Hepatocyte (in vitro differentiated cells): Measurements from ENCODE around the gene IL2RA. TPM values are rescaled to one million over a fixed set of nuclear protein-coding genes. Genes with fewer than 3 reads are reported as not detected.
"Not testable (repeated sequence)": the region's sequence is repeated elsewhere in the genome, so short reads cannot be mapped to it uniquely, and the experiment has no call there.

ENCODE experiments used
- DNase-seq: peaks from one replicate; pipeline ENCODE4 v3.0.0-alpha.2; 2016; ENCODE audit warnings: low spot score
- H2AFZ ChIP-seq: fragments of 200-600 bp; sonication (generic); 2 replicates; pipeline ENCODE4 v1.6.0; 2016; ENCODE audit warnings: antibody characterized with exemption, mild to moderate bottlenecking
- H3K27ac ChIP-seq: fragments of 200-600 bp; sonication (generic); 2 replicates; pipeline ENCODE4 v1.5.1; 2016; ENCODE audit warnings: mild to moderate bottlenecking
- H3K27me3 ChIP-seq: fragments of 200-600 bp; sonication (generic); 2 replicates; pipeline ENCODE4 v1.6.1; 2016
- H3K36me3 ChIP-seq: fragments of 200-600 bp; sonication (generic); replicated peaks from 2 replicates; pipeline ENCODE4 v1.5.1; 2016; ENCODE audit warnings: low read depth; ENCODE audit not compliant: insufficient read depth
- H3K4me1 ChIP-seq: fragments of 200-600 bp; sonication (generic); 2 replicates; pipeline ENCODE4 v1.5.1; 2016; ENCODE audit warnings: mild to moderate bottlenecking, moderate library complexity; ENCODE audit not compliant: insufficient read depth
- H3K4me2 ChIP-seq: fragments of 200-600 bp; sonication (generic); 2 replicates; pipeline ENCODE4 v1.6.0; 2016
- H3K4me3 ChIP-seq: fragments of 200-600 bp; sonication (generic); 2 replicates; pipeline ENCODE4 v1.5.1; 2016; ENCODE audit warnings: mild to moderate bottlenecking
- H3K79me2 ChIP-seq: fragments of 200-600 bp; sonication (generic); 2 replicates; pipeline ENCODE4 v1.6.0; 2017; ENCODE audit warnings: mild to moderate bottlenecking
- H3K9me2 ChIP-seq: fragments of 200-600 bp; sonication (generic); replicated peaks from 2 replicates; pipeline ENCODE4 v1.6.0; 2017; ENCODE audit warnings: mild to moderate bottlenecking; ENCODE audit not compliant: insufficient read depth
- H3K9me3 ChIP-seq: fragments of 200-600 bp; sonication (generic); 2 replicates; pipeline ENCODE4 v1.5.1; 2016; ENCODE audit warnings: low read depth, mild to moderate bottlenecking
- H4K20me1 ChIP-seq: fragments of 200-600 bp; sonication (generic); 2 replicates; pipeline ENCODE4 v1.6.0; 2016; ENCODE audit warnings: mild to moderate bottlenecking; ENCODE audit not compliant: insufficient read depth, poor library complexity, severe bottlenecking
- CTCF ChIP-seq: fragments of 200-600 bp; sonication (generic); IDR thresholded peaks from 2 replicates; pipeline ENCODE4 v1.5.1; 2016; ENCODE audit warnings: antibody characterized with exemption, mild to moderate bottlenecking; ENCODE audit not compliant: poor library complexity
- EZH2 ChIP-seq: fragments of 200-600 bp; sonication (generic); IDR thresholded peaks from 2 replicates; pipeline ENCODE4 v1.6.1; 2016; ENCODE audit warnings: antibody characterized with exemption, mild to moderate bottlenecking, borderline replicate concordance
- EZH2phosphoT487 ChIP-seq: fragments of 200-600 bp; sonication (generic); IDR thresholded peaks from one replicate; pipeline ENCODE4 v1.6.1; 2018; ENCODE audit warnings: antibody characterized with exemption, mild to moderate bottlenecking, low read depth, moderate library complexity; ENCODE audit not compliant: unreplicated experiment, severe bottlenecking
- WGBS: methylation state at CpG from one replicate; pipeline ENCODE4 v1.1.6; 2016; ENCODE audit warnings: low lambda C conversion rate; ENCODE audit errors: missing lambda C conversion rate; 5-methylcytosine and 5-hydroxymethylcytosine counted together
- polyA plus RNA-seq: library from polyadenylated mRNA; unstranded; fragments of >200 nt; fragmentation: Nextera tagmentation; extraction: Ambion mirVana; gene quantifications from 2 replicates; pipeline ENCODE4 v1.2.1, GENCODE V29; 2016
- small RNA-seq: library from RNA; depleted of rRNA; stranded (forward); fragments of <200 nt; gene quantifications from one replicate; pipeline ENCODE3, GENCODE V24; 2014
- total RNA-seq: library from RNA; depleted of rRNA; stranded (reverse); fragments of >200 nt; gene quantifications from 2 replicates; pipeline ENCODE4 v1.2.3, GENCODE V29; 2014

IL2RA gene
- total and polyA plus RNA-seq, 2 experiments from 2014 or later: not detected

DNA sequence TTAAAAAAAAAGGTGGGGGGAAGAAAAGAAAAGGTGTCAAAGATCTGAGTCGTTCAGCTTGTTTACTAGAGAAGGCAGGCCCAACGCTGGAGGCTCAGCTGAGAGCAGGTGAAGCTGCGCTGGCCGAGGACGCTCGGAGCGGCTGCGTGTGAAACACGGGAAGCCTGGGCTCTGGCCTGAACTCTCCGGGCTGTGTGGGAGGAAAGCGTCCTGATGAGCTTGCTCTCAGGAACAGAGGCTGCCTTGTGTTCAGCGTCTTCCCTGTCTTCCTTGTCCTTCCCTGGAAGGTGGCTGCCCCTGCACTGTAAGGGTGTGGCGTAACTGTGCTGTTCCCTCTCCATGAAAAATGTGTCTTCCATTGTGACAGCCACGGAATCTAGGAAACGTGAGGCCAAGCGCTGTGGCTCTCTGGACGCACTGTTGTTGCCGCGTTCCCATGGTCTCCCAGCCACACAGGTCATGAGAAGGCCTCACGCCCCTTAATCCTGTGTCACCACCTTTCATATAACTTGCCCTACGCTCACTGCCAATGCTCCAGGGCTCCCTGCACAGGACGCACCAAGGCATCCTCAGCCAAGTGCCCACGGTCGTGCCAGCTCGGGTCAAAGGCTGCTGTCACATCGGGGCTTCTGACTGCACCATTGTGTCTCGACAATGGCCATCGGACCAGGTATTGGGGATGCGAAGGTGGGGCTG, 100.6 kb downstream of the IL2RA start:
- H3K36me3 ChIP-seq: no peaks in the 10 kb centered on the region
- no peaks in the 10 kb centered on the region for H4K20me1 ChIP-seq
- TF ChIP-seq EZH2 (no peak), CTCF (no peak), EZH2phosphoT487 (no peak)
- no peaks in the 10 kb centered on the region for H3K79me2 ChIP-seq
- no peaks in the 10 kb centered on the region for H3K9me2 ChIP-seq
- no peak for DNase-seq
- H3K27ac ChIP-seq: no peak overlapping the region
- H3K4me3 ChIP-seq: no peak overlapping the region
- H3K27me3 ChIP-seq: no peaks in the 10 kb centered on the region
- H3K4me2 ChIP-seq: no peak overlapping the region
- H2AFZ ChIP-seq: no peak overlapping the region
- H3K4me1 ChIP-seq: no peaks in the 10 kb centered on the region
- H3K9me3 ChIP-seq: no peaks in the 10 kb centered on the region
- WGBS: 90% methylated on average over 29 of the region's 29 CpGs

DNA sequence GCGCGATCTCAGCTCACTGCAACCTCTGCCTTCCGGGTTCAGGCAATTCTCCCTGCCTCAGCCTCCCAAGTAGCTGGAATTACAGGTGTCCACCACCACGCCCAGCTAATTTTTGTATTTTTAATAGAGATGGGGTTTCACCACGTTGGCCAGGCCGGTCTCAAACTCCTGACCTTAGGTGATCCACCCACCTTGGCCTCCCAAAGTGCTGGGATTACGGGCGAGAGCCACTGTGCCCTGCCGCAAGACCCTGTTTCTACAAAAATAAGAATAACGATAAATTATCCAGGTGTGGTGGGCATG, 101.2 kb downstream of the IL2RA start:
- not testable (repeated sequence) for H3K27me3 ChIP-seq, H3K4me3 ChIP-seq, H3K4me2 ChIP-seq, H3K27ac ChIP-seq, DNase-seq, H3K9me2 ChIP-seq, H3K9me3 ChIP-seq, H2AFZ ChIP-seq, H3K79me2 ChIP-seq, H3K4me1 ChIP-seq, H4K20me1 ChIP-seq, H3K36me3 ChIP-seq
- WGBS: 96% methylated on average over 10 of the region's 10 CpGs

Small RNA genes within 50 kb of the gene (small RNA-seq; reads per million reads assigned to genes)
- not detected for gene RF00397

Other genes starting within 250 kb of the IL2RA start
- gene GDI2, start 248.9 kb downstream of the IL2RA start, total RNA-seq: 361 and 362 TPM in 2 replicates
- 132 and 149 TPM in 2 replicates for gene GDI2, start 248.9 kb downstream of the IL2RA start, polyA plus RNA-seq
- 4.6 and 6.8 TPM in 2 replicates for gene ANKRD16, start 172.5 kb downstream of the IL2RA start, total RNA-seq
- 11.5 and 15.7 TPM in 2 replicates for gene ANKRD16, start 172.5 kb downstream of the IL2RA start, polyA plus RNA-seq
- gene FBH1, start 172.1 kb downstream of the IL2RA start, total RNA-seq: 66.1 and 66.4 TPM in 2 replicates
- 72.9 and 80.3 TPM in 2 replicates for gene FBH1, start 172.1 kb downstream of the IL2RA start, polyA plus RNA-seq
- 2.4 and 4.1 TPM in 2 replicates for gene IL15RA, start 84.8 kb downstream of the IL2RA start, total RNA-seq
- gene IL15RA, start 84.8 kb downstream of the IL2RA start, polyA plus RNA-seq: 3.8 and 4.2 TPM in 2 replicates
- gene RBM17, start 26.7 kb upstream of the IL2RA start, total RNA-seq: 35.6 and 46.7 TPM in 2 replicates
- gene RBM17, start 26.7 kb upstream of the IL2RA start, polyA plus RNA-seq: 112 and 126 TPM in 2 replicates
- gene PFKFB3, start 140.6 kb upstream of the IL2RA start, total RNA-seq: 15.4 and 21.6 TPM in 2 replicates
- 26.2 and 35.2 TPM in 2 replicates for gene PFKFB3, start 140.6 kb upstream of the IL2RA start, polyA plus RNA-seq